ENCODE measurements around the gene RYR1. TPM values are rescaled to one million over a fixed set of nuclear protein-coding genes. Genes with fewer than 3 reads are reported as not detected.
"Not testable (repeated sequence)": the region's sequence is repeated elsewhere in the genome, so short reads cannot be mapped to it uniquely, and the experiment has no call there.

RYR1 gene
- total RNA-seq, 2 donors from 2014 or later: 1.3 to 5.6 TPM

- intact Hi-C loops (cut with DNase I): no loop called here
- no peak for DNase-seq (ENCODE audit: low spot score)
Measured at GRCh38 chr19:38563475-38563874, 130.0 kb downstream of the RYR1 start.

GRCh38 chr19:38564981-38565690 is 131.6 kb downstream of the RYR1 start:
- DNase-seq (ENCODE audit: low spot score): no peak
- intact Hi-C loops (cut with DNase I): no loop called here

DNA sequence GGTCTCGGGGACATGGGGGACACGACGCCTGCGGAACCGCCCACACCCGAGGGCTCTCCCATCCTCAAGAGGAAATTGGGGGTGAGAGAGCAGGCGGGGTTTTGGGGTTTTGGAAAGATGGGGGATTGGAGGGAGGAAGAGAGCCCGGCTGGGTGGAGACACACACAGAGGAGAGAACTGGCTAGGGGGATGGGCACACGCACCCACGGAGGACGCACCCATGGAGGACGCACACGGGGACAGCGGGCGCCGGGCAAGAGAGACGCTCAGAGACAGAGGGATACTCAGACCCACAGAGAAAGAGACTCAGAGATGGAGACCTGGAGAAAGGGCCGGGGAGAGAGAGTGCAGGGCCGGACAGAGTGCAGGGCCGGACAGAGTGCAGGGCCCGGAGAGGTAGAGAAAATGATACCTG is 132.2 kb downstream of the RYR1 start:
- DNase-seq (ENCODE audit: low spot score): no peak
- intact Hi-C loops (cut with DNase I): no loop called here

- intact Hi-C loops (cut with DNase I): no loop called here
- DNase-seq (ENCODE audit: low spot score): no peak
Measured at GRCh38 chr19:38569368-38569983, 136.0 kb downstream of the RYR1 start.

DNA sequence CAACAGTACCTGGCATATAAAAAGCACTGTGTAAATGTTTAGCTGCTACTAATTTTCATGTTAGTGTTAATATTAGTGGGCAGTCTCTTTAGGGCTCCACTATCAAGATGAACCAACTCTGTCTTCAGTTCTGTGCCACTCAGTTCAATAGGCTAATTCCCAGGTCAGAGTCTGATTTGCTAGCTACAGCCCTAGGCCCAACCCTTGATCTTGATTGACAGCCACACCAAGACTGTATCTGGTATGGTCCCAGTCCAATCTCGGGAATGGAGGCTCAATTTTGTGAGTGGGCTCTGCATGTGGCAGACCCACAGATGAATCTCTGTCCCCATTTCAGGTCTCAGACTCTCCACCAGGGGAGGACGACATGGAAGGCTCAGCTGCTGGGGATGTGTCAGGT is 138.2 kb downstream of the RYR1 start:
- DNase-seq (ENCODE audit: low spot score): no peak
- intact Hi-C loops (cut with DNase I): loop anchor here in 1 of 2 donors (1.0 to 2.0 kb wide), 2 partner anchors 26 to 51 kb away; no protein-coding TSS in a partner anchor

- intact Hi-C loops (cut with DNase I): no loop called here
- no peak for DNase-seq (ENCODE audit: low spot score)
Measured at GRCh38 chr19:38577826-38578225, 144.3 kb downstream of the RYR1 start.

DNA sequence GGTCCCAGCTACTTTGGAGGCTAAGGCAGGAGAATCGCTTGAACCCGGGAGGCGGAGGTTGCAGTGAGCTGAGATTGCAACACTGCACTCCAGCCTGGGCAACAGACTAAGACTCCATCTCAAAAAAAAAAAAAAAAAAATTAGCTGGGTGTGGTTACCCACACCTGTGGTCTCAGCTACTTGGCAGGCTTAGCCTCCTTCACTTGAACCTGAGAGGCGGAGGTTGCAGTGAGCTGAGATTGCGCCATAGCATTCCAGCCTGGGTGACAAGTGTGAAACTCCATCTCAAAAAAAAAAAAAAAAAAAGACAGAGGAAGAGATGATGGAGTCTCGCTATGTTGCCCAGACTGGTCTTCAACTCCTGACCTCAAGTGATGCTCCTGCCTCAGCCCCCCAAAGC is 145.8 kb downstream of the RYR1 start:
- DNase-seq (ENCODE audit: low spot score); intact Hi-C loops (cut with DNase I): not testable (repeated sequence)

DNA sequence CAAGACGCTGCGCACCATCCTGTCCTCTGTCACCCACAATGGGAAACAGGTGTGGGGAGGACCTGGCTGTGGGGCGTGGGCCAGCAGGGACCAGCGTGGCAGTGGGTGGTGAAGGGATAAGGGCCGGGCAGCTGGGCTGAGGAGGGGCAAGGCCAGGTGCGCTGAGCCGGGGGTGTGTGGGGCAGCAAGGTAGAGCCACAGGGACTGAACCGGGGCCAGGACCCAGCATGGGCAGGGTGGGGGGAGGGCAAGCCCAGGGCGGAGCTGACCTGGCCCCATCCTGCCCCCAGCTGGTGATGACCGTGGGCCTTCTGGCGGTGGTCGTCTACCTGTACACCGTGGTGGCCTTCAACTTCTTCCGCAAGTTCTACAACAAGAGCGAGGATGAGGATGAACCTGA is 146.6 kb downstream of the RYR1 start:
- DNase-seq (ENCODE audit: low spot score): no peak
- intact Hi-C loops (cut with DNase I): no loop called here

- DNase-seq (ENCODE audit: low spot score): no peak
- intact Hi-C loops (cut with DNase I): no loop called here
Measured at GRCh38 chr19:38583219-38583984, 149.9 kb downstream of the RYR1 start.

- no peak for DNase-seq (ENCODE audit: low spot score)
- intact Hi-C loops (cut with DNase I): no loop called here
Measured at GRCh38 chr19:38583985-38584305, 150.5 kb downstream of the RYR1 start.

GRCh38 chr19:38587562-38587961 is 154.1 kb downstream of the RYR1 start:
- DNase-seq (ENCODE audit: low spot score): no peak
- intact Hi-C loops (cut with DNase I): no loop called here

GRCh38 chr19:38588041-38588440 is 154.6 kb downstream of the RYR1 start:
- intact Hi-C loops (cut with DNase I): no loop called here

GRCh38 chr19:38592940-38593339 is 159.4 kb downstream of the RYR1 start:
- intact Hi-C loops (cut with DNase I): no loop called here
- no peak for DNase-seq (ENCODE audit: low spot score)

More at GRCh38 chr19:38588041-38588440, 154.6 kb downstream of the RYR1 start:
- DNase-seq (ENCODE audit: low spot score): no peak

DNA sequence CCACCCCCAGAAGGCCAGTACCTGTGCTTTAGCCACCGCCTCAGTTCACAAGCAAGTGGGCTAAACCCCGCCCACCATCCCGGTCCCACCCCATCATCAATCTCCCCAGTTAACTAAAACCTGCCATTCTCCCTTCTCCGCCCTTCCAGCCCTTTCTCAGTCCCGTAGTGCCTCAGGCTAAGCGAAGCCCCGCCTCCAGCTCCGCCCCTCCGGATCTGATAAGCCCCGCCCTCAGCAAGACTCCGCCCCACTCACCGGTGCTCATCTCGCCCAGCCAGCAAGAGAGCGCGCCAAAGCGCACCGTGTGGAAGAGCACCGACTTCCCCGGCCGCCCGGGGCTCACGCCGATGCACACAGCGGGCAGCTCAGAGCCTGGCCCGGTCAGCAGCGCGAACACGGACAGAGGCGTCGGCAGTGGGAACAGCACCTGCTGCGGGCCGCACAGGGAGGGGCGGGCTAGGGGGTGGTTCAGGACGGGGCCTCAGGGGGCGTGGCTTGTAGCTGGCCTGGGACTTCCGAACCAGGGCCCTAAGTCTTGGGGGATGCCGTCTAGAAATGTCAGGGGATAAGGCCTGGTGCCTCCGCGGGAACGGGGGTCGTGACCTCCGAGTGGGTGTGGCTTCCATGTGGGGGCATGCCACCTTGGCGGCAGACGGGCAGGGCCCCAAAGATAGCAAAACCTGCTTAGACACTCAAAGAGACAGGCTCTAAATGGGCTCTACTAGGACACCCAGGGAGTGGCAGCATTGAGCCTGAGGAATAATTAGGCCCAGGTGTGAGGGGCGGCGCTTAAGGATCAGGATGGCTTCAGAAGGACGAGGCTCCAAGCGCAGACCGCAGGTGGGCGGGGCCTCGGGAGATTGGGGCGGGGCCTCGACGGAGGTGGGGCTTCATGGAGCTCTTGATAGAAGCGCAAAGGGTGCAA is 162.8 kb downstream of the RYR1 start:
- intact Hi-C loops (cut with DNase I): no loop called here
- DNase-seq (ENCODE audit: low spot score): no peak

DNA sequence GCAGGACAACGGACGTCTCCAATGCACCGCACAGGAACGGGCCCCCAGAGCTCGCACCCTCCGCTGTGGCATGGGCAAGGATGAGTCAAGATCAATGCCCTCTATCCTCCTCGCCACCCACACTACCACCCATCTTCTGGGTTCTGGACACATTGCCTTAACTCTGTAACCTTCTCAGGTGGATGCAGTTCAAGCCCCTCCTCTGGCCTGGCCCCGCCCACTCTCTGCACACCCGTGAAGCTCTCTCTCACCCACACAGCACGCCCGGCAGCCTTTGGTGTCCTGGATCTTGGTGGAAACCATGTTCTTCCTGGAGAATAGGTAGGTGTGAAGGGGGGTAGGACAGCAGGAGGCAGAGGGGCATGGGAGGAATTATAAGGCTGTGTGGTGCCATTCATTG is 163.6 kb downstream of the RYR1 start:
- no peak for DNase-seq (ENCODE audit: low spot score)
- intact Hi-C loops (cut with DNase I): no loop called here

DNA sequence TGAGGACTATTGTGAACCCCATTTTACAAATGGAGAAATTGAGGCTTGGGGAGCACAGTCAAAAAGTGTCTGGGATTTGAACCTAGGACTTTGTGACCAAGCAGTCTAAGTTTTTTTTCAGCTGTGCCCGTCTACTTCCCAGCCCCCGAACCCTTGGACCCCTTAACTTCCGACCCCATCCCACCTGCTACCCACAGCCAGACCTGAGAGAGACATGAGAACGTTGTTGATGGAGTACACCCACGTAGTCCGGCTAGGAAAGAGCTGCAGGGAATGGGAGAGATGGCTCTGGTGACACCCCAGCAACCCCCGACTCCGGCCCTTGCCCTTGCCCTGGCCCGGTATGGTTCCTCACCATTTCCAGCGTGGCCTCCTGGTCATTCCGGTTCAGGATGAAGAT is 166.2 kb downstream of the RYR1 start:
- intact Hi-C loops (cut with DNase I): no loop called here
- DNase-seq (ENCODE audit: low spot score): no peak

- DNase-seq (ENCODE audit: low spot score); intact Hi-C loops (cut with DNase I): not testable (repeated sequence)
Measured at GRCh38 chr19:38602856-38603255, 169.4 kb downstream of the RYR1 start.

DNA sequence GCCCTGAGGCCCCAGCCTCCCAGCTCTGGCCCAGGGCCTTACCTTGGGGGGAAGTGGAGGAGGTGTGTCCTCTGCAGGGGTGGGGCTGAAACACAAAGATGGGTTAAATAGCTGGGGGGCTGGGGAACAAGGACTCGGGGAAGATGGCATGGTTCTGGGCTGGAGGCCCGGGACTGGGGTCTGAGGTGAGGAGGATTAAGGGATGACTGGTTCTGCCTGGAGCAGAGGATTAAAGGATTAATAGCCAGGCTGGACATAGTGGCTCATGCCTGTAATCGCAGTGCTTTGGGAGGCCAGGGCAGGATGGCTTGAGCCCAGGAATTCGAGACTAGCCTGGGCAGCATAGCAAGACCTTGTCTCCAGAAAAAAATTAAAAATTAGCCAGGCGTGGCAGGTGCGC is 172.6 kb downstream of the RYR1 start:
- DNase-seq (ENCODE audit: low spot score): no peak
- intact Hi-C loops (cut with DNase I): no loop called here

DNA sequence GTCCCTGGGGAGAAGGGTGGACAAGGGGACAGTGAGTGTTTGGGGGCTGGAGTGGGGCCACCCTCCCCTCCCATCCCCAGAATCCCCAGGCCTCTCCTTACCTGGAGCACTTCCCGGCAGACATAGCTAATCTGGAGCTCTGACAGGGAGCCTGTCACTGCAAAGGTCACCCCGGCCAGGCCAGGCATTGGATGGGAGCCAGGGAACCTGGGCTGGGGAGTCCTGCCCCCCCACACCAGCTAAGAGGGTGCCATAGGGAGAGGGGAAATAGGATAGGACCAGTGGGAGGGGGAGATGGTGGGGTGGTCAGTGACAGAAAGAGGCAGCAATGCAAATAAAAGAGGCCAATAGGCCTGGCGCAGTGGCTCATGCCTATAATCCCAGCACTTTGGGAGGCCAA is 180.8 kb downstream of the RYR1 start:
- intact Hi-C loops (cut with DNase I): no loop called here
- no peak for DNase-seq (ENCODE audit: low spot score)
